Neural progenitor cell (in vitro differentiated cells): Measurements from ENCODE around the gene PIWIL1. TPM values are rescaled to one million over a fixed set of nuclear protein-coding genes. Genes with fewer than 3 reads are reported as not detected.

Source experiments
- DNase-seq: peaks from one replicate; pipeline ENCODE4 v3.0.0-alpha.2; 2016; ENCODE audit warnings: low spot score
- H2AFZ ChIP-seq: fragments of 200-600 bp; sonication (generic); replicated peaks from 2 replicates; pipeline ENCODE4 v1.6.1; 2016; ENCODE audit warnings: antibody characterized with exemption
- H3F3A ChIP-seq: fragments of 200-600 bp; sonication (generic); 2 replicates; pipeline ENCODE4 v1.6.1; 2016; ENCODE audit warnings: antibody characterized with exemption, low read depth
- H3K27ac ChIP-seq: fragments of 200-600 bp; sonication (generic); 2 replicates; pipeline ENCODE4 v1.5.1; 2016; ENCODE audit warnings: mild to moderate bottlenecking
- H3K27me3 ChIP-seq: fragments of 200-600 bp; sonication (generic); 2 replicates; pipeline ENCODE4 v1.6.1; 2016; ENCODE audit warnings: mild to moderate bottlenecking, moderate library complexity
- H3K36me3 ChIP-seq: fragments of 200-600 bp; sonication (generic); 2 replicates; pipeline ENCODE4 v1.5.1; 2016
- H3K4me1 ChIP-seq: fragments of 200-600 bp; sonication (generic); 2 replicates; pipeline ENCODE4 v1.6.1; 2016; ENCODE audit warnings: mixed run types
- H3K4me2 ChIP-seq: fragments of 200-600 bp; sonication (generic); 2 replicates; pipeline ENCODE4 v1.6.1; 2016
- H3K4me3 ChIP-seq: fragments of 200-600 bp; sonication (generic); 2 replicates; pipeline ENCODE4 v1.5.1; 2016
- H3K79me2 ChIP-seq: fragments of 200-600 bp; sonication (generic); 2 replicates; pipeline ENCODE4 v1.6.1; 2016; ENCODE audit warnings: low read depth
- H3K9ac ChIP-seq: fragments of 200-600 bp; sonication (generic); 2 replicates; pipeline ENCODE4 v1.6.1; 2016
- H3K9me3 ChIP-seq: fragments of 200-600 bp; sonication (generic); 2 replicates; pipeline ENCODE4 v1.5.1; 2016; ENCODE audit warnings: low read depth
- H4K20me1 ChIP-seq: fragments of 200-600 bp; sonication (generic); 2 replicates; pipeline ENCODE4 v1.6.1; 2016; ENCODE audit warnings: low read depth
- H3K27ac Mint-ChIP-seq: 3 replicates; pipeline ENCODE4 v1.8.0; 2021; ENCODE audit warnings: mixed read lengths
- H3K27me3 Mint-ChIP-seq: 2 replicates; pipeline ENCODE4 v1.8.0; 2022; ENCODE audit warnings: low read depth, mild to moderate bottlenecking, inconsistent platforms, moderate library complexity, mixed read lengths; ENCODE audit not compliant: insufficient read depth
- H3K36me3 Mint-ChIP-seq: 3 replicates; pipeline ENCODE4 v1.8.0; 2021; ENCODE audit warnings: mixed read lengths
- H3K4me1 Mint-ChIP-seq: 3 replicates; pipeline ENCODE4 v1.8.0; 2021; ENCODE audit warnings: mixed read lengths
- H3K4me3 Mint-ChIP-seq: 3 replicates; pipeline ENCODE4 v1.8.0; 2021; ENCODE audit warnings: mild to moderate bottlenecking, moderate library complexity, mixed read lengths
- H3K9me3 Mint-ChIP-seq: 3 replicates; pipeline ENCODE4 v1.8.0; 2020; ENCODE audit warnings: mixed read lengths
- EZH2 ChIP-seq: fragments of 200-600 bp; sonication (generic); IDR thresholded peaks from 2 replicates; pipeline ENCODE4 v1.6.1; 2017; ENCODE audit warnings: antibody characterized with exemption, mild to moderate bottlenecking, moderate library complexity
- EZH2phosphoT487 ChIP-seq: fragments of 200-600 bp; sonication (generic); IDR thresholded peaks from 2 replicates; pipeline ENCODE4 v1.6.1; 2017; ENCODE audit warnings: antibody characterized with exemption
- total RNA-seq: library from RNA; depleted of rRNA; stranded (reverse); fragments of >200 nt; gene quantifications from 2 replicates; pipeline ENCODE4 v1.2.3, GENCODE V29; 2015; ENCODE audit warnings: low replicate concordance
- TF ChIP-seq, protein P1 (sequence below): fragments of 200-600 bp; sonication (generic); IDR thresholded peaks from 2 replicates; pipeline ENCODE4 v1.5.1; 2017; ENCODE audit warnings: antibody characterized with exemption, mild to moderate bottlenecking

PIWIL1 gene
- total RNA-seq, 1 donor from 2014 or later, result not detected

DNA sequence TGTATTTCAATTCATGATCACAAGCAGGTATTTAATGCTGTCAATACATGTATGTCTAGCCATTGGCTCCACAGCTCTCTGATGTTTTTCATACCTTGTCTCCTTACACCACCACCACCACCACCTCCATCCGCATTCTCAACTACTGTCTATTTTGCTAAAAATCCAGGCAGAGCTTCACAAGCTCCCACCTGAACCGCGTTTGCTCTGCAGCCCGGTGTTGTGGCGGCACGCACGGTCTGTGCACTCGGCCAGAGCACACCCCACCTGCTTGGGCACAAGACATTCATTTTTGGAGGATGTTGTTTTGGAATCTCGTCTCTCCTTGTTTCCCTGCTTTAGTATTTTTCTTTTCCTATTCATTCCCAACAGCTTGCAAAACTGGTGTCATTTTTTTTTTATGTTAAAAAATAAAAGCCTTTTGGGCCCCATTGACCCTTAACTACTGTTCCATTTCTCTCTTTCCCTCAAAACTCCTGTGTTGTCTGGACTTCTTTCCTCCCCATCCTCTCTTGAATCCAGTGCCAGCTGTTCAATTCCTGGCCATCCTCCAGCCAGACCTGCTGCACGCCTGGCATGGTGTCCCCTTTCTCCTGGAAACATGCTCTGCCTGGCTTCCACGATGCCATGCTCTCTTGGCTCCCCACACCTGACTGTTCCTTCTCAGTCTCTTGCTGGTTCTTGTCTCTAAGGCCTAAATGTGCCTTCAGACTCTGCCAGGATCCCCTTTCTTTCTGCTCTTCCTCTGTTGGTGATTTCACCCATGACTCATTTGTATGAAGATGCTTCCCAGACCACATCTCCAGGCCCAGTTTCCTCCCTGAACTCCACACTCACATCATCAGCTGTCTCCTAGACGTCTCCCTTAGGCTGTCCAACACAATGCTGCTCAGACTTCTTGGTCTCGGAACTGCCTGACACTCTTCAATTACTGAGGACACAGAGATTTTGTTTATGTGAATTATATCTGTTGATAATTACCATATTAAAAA, 37.9 kb downstream of the PIWIL1 start:
- Histone ChIP-seq H3K4me3 (no peak overlapping the region), H4K20me1 (no peaks in the 10 kb centered on the region), H3K79me2 (no peaks in the 10 kb centered on the region), H3K27me3 (peaks cover 13% of the 10 kb centered on the region), H3F3A (no peaks in the 10 kb centered on the region), H3K9me3 (no peaks in the 10 kb centered on the region), H3K36me3 (no peaks in the 10 kb centered on the region), H3K4me2 (no peak overlapping the region), H3K4me1 (no peaks in the 10 kb centered on the region), H3K27ac (no peak overlapping the region), H2AFZ (no peak overlapping the region), H3K9ac (no peak overlapping the region)
- peaks cover 3% of the 10 kb centered on the region for H3K27me3 Mint-ChIP-seq
- no peaks in the 10 kb centered on the region for H3K9me3 Mint-ChIP-seq
- no peak overlapping the region for H3K4me3 Mint-ChIP-seq
- TF ChIP-seq EZH2phosphoT487 (no peak), EZH2 (no peak)
- TF ChIP-seq, protein P1, sequence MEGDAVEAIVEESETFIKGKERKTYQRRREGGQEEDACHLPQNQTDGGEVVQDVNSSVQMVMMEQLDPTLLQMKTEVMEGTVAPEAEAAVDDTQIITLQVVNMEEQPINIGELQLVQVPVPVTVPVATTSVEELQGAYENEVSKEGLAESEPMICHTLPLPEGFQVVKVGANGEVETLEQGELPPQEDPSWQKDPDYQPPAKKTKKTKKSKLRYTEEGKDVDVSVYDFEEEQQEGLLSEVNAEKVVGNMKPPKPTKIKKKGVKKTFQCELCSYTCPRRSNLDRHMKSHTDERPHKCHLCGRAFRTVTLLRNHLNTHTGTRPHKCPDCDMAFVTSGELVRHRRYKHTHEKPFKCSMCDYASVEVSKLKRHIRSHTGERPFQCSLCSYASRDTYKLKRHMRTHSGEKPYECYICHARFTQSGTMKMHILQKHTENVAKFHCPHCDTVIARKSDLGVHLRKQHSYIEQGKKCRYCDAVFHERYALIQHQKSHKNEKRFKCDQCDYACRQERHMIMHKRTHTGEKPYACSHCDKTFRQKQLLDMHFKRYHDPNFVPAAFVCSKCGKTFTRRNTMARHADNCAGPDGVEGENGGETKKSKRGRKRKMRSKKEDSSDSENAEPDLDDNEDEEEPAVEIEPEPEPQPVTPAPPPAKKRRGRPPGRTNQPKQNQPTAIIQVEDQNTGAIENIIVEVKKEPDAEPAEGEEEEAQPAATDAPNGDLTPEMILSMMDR, result no peak
- peaks cover 14% of the 10 kb centered on the region for H3K4me1 Mint-ChIP-seq
- H3K27ac Mint-ChIP-seq, result no peak overlapping the region
- no peaks in the 10 kb centered on the region for H3K36me3 Mint-ChIP-seq
- no peak for DNase-seq

DNA sequence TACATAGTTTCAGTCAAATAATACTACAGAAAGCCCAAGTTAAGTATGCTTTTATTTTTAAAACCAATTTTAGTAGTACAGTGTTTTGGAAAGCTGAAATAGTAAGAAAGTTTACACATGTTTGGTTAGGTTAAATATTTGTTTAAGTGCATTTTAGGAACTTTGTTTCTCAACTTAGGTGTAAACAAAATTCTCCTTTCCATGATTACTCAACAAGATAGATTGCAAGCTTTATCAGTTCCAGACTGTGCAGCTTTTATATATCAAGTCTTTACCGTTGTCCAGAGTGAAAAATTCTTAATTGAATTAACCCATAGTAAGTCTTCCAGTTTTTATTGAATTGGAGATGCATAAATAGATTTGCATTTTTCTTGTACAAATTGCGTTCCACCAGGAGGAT, 45.1 kb downstream of the PIWIL1 start:
- no peaks in the 10 kb centered on the region for H3K36me3 Mint-ChIP-seq
- no peak overlapping the region for H2AFZ ChIP-seq
- H3K27ac ChIP-seq, result no peak overlapping the region
- H3K4me2 ChIP-seq, result no peak overlapping the region
- no peak for DNase-seq
- no peak overlapping the region for H3K4me3 ChIP-seq
- H3K4me1 Mint-ChIP-seq, result peaks cover 3% of the 10 kb centered on the region
- H3K4me3 Mint-ChIP-seq, result no peak overlapping the region
- H3K27me3 ChIP-seq, result peaks cover 13% of the 10 kb centered on the region
- no peaks in the 10 kb centered on the region for H3F3A ChIP-seq
- no peaks in the 10 kb centered on the region for H4K20me1 ChIP-seq
- H3K9me3 ChIP-seq, result no peaks in the 10 kb centered on the region
- TF ChIP-seq, protein P1, result no peak
- TF ChIP-seq EZH2 (no peak), EZH2phosphoT487 (no peak)
- no peaks in the 10 kb centered on the region for H3K79me2 ChIP-seq
- H3K9ac ChIP-seq, result no peak overlapping the region
- H3K9me3 Mint-ChIP-seq, result no peaks in the 10 kb centered on the region
- H3K27me3 Mint-ChIP-seq, result peaks cover 2% of the 10 kb centered on the region
- H3K4me1 ChIP-seq, result no peaks in the 10 kb centered on the region
- no peak overlapping the region for H3K27ac Mint-ChIP-seq
- H3K36me3 ChIP-seq, result no peaks in the 10 kb centered on the region

DNA sequence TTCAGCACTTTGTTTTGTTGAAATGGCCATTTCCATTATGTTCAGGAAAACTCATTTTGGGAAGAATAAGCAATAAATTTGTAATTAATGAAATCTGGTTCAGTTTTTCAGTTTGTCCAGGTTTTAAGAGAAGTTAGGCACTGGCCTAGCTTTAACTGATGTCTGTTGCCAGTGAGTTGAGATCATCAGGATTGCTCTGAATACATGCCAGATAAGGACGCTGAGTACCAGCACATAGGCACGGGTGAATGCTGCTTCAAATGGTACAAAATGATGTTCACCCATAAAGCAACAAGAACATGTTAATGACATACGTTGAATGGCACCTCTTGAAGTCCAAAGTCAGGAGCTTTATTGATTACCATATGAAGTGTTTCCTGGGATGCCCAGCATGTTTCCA, 46.5 kb downstream of the PIWIL1 start:
- H3K27ac Mint-ChIP-seq, result no peak overlapping the region
- H3K36me3 Mint-ChIP-seq, result no peaks in the 10 kb centered on the region
- no peaks in the 10 kb centered on the region for H3K79me2 ChIP-seq
- no peak overlapping the region for H3K4me3 ChIP-seq
- no peaks in the 10 kb centered on the region for H3K4me1 ChIP-seq
- no peak overlapping the region for H3K9ac ChIP-seq
- H3F3A ChIP-seq, result no peaks in the 10 kb centered on the region
- peaks cover 3% of the 10 kb centered on the region for H3K4me1 Mint-ChIP-seq
- TF ChIP-seq EZH2 (no peak), EZH2phosphoT487 (no peak)
- TF ChIP-seq, protein P1, result no peak
- H4K20me1 ChIP-seq, result no peaks in the 10 kb centered on the region
- H3K9me3 Mint-ChIP-seq, result peaks cover 4% of the 10 kb centered on the region
- H3K4me3 Mint-ChIP-seq, result no peak overlapping the region
- H3K9me3 ChIP-seq, result no peaks in the 10 kb centered on the region
- no peak for DNase-seq
- no peak overlapping the region for H2AFZ ChIP-seq
- no peaks in the 10 kb centered on the region for H3K27me3 ChIP-seq
- H3K36me3 ChIP-seq, result no peaks in the 10 kb centered on the region
- H3K27ac ChIP-seq, result no peak overlapping the region
- peaks cover 2% of the 10 kb centered on the region for H3K27me3 Mint-ChIP-seq
- no peak overlapping the region for H3K4me2 ChIP-seq
